GM19025 (cell line): ENCODE data around the gene PHOX2B.
"Not testable (repeated sequence)": the region's sequence is repeated elsewhere in the genome, so short reads cannot be mapped to it uniquely, and the experiment has no call there.

Experiments used
- ATAC-seq: cut with Tn5 transposase; IDR thresholded peaks from one replicate; pipeline ENCODE4 v1.9.1; 2021; ENCODE audit warnings: mild to moderate bottlenecking, low read depth, moderate library complexity; ENCODE audit not compliant: unreplicated experiment

PHOX2B gene

GRCh38 chr4:41714364-41715000 lies 34.0 kb downstream of the PHOX2B start:
- no peak for ATAC-seq

GRCh38 chr4:41713768-41714167 lies 34.8 kb downstream of the PHOX2B start:
- no peak for ATAC-seq

GRCh38 chr4:41712425-41712824 lies 36.1 kb downstream of the PHOX2B start:
- no peak for ATAC-seq

GRCh38 chr4:41711654-41712053 lies 36.9 kb downstream of the PHOX2B start:
- ATAC-seq = not testable (repeated sequence)

- no peak for ATAC-seq
Measured at GRCh38 chr4:41709844-41710481, 38.6 kb downstream of the PHOX2B start.

- ATAC-seq = no peak
Measured at GRCh38 chr4:41703785-41704184, 44.7 kb downstream of the PHOX2B start.

GRCh38 chr4:41702770-41703169 lies 45.8 kb downstream of the PHOX2B start:
- no peak for ATAC-seq

- ATAC-seq = no peak
Measured at GRCh38 chr4:41701983-41702382, 46.5 kb downstream of the PHOX2B start.

GRCh38 chr4:41696763-41697162 lies 51.8 kb downstream of the PHOX2B start:
- ATAC-seq = no peak

GRCh38 chr4:41696131-41696530 lies 52.4 kb downstream of the PHOX2B start:
- no peak for ATAC-seq
